ENCODE results near the gene RTEL1. TPM values are rescaled to one million over a fixed set of nuclear protein-coding genes. Genes with fewer than 3 reads are reported as not detected.

RTEL1 gene
- total and polyA plus RNA-seq, 2 experiments from 2014 or later = 14.8 to 14.9 TPM

DNA sequence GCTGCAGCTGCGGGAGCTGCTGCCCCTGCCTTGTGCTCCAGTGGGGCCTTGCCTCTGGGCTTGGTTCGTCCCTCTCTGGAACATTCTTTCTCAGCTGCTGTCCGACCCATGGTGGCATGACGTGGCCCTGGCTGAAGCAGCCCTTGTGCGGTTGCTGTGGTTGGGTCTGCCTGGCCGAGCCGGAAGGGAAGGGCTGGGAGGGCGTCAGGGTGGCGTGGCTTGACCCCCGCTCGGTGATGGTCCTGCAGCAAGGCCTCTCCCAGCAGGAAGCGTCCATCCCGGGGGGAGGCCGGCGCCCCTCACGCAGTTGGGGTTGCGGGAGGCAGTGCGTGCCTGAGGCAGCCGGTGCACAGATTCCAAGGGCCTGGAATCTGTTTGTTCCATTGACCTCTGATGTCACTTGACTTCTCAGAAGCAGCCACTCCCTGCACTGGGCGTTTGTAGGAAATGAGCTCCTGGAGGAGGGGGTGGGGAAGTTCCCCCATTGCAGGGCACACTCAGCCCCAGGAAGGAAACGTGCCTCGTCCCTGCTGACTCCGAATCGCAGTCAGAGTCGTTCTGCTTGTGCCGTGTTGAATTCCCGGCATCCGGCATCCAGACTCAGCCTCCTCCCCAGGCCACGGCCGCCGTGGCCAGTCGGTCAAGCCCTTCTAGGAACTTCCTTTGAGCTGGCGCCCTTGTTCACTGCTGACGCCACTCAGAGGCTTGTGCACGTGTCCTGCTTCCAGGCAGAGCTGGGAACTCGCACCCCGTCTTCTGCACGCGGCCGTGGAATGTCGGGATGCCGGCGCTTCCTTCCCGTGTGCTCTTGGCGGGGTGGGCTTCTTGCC, 28.6 kb downstream of the RTEL1 start:
- TF ChIP-seq, protein P1, sequence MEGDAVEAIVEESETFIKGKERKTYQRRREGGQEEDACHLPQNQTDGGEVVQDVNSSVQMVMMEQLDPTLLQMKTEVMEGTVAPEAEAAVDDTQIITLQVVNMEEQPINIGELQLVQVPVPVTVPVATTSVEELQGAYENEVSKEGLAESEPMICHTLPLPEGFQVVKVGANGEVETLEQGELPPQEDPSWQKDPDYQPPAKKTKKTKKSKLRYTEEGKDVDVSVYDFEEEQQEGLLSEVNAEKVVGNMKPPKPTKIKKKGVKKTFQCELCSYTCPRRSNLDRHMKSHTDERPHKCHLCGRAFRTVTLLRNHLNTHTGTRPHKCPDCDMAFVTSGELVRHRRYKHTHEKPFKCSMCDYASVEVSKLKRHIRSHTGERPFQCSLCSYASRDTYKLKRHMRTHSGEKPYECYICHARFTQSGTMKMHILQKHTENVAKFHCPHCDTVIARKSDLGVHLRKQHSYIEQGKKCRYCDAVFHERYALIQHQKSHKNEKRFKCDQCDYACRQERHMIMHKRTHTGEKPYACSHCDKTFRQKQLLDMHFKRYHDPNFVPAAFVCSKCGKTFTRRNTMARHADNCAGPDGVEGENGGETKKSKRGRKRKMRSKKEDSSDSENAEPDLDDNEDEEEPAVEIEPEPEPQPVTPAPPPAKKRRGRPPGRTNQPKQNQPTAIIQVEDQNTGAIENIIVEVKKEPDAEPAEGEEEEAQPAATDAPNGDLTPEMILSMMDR (IDR thresholded peaks at IDR 0.05; ENCODE audit: low read depth, low read length) = no peak

DNA sequence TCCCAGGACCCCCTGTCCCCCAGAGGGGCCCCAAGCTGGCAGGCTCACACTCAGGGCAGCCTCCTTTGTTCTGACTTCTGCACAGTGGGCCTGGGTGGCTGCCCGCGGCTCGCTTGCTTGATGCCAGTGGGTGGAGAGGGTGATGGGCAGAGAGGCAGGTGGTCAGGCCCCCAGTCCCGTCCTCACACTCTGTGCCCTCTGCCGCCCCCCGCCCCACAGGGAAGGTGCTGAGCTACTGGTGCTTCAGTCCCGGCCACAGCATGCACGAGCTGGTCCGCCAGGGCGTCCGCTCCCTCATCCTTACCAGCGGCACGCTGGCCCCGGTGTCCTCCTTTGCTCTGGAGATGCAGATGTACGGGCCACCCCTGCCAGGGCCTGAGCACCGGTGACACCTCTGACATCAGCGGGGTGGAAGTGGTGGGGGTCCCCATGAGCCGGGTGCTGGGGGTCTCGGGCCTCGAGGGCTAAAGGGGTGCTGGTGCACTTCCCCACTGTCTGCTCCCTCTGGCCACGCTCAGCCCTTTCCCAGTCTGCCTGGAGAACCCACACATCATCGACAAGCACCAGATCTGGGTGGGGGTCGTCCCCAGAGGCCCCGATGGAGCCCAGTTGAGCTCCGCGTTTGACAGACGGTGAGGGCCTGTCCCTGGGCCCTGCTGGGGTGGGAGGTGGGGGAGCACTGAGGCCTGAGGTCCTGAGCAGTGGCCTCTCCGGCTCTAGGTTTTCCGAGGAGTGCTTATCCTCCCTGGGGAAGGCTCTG, 29.5 kb downstream of the RTEL1 start:
- no peaks in the 10 kb centered on the region for H3K9me3 ChIP-seq (ENCODE audit: low read depth)
- H3K36me3 ChIP-seq = no peaks in the 10 kb centered on the region
- peak overlapping the region; percentile 44 for H3K27ac ChIP-seq
- TF ChIP-seq, protein P1 (IDR thresholded peaks at IDR 0.05; ENCODE audit: low read depth, low read length) = no peak
- H3K4me1 ChIP-seq (ENCODE audit: low read depth) = peaks cover 7% of the 10 kb centered on the region
- no peak for DNase-seq (ENCODE audit: low read depth in 1 of 2, low spot score in 1 of 2)
- H3K4me3 ChIP-seq = no peak overlapping the region
- H3K27me3 ChIP-seq = no peaks in the 10 kb centered on the region

More for the DNA sequence above, 28.6 kb downstream of the RTEL1 start:
- Histone ChIP-seq H3K27me3 (no peaks in the 10 kb centered on the region), H3K36me3 (no peaks in the 10 kb centered on the region), H3K9me3 (ENCODE audit: low read depth) (no peaks in the 10 kb centered on the region), H3K4me3 (no peak overlapping the region), H3K4me1 (ENCODE audit: low read depth) (peaks cover 7% of the 10 kb centered on the region), H3K27ac (peak overlapping the region; percentile 44)
- DNase-seq (ENCODE audit: low read depth in 1 of 2, low spot score in 1 of 2) = peak; percentile 49 to 89

DNA sequence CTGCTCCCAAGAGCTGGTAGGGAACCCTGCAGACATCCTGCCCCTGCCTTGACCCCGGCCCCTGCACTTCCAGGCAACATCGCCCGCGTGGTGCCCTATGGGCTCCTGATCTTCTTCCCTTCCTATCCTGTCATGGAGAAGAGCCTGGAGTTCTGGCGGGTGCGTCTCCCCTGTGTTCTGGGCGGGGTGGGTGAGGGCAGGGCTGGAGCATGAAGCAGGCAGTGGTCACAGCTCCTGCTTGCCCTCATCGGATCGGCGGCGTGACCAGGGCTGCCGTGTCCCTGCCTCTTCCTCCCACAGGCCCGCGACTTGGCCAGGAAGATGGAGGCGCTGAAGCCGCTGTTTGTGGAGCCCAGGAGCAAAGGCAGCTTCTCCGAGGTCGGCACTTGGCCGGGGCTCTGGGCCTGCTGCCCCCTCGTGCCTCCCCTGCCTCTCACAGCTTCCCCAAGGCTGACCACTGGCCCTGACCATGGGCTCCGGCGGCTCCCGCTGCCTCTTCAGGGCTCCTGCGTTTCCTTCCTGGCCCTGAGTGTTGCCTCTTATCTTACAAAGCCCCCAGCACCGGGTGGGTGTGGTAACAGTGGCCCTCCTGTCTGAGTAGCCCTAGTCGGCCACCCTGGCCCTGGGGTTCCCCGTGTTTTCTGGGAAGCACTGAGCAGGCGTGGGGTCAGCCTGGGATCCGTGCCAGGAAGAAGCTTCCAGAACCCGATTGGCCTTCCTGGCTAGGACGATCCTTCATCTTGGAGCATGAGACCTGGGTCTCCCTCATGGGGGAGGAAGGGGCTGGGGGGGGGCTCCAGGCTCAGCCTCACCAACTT, 30.3 kb downstream of the RTEL1 start:
- no peak overlapping the region for H3K4me3 ChIP-seq
- H3K27ac ChIP-seq = no peak overlapping the region
- no peaks in the 10 kb centered on the region for H3K27me3 ChIP-seq
- H3K9me3 ChIP-seq (ENCODE audit: low read depth) = no peaks in the 10 kb centered on the region
- DNase-seq (ENCODE audit: low read depth in 1 of 2, low spot score in 1 of 2) = no peak
- peaks cover 7% of the 10 kb centered on the region for H3K4me1 ChIP-seq (ENCODE audit: low read depth)
- TF ChIP-seq, protein P1 (IDR thresholded peaks at IDR 0.05; ENCODE audit: low read depth, low read length) = no peak
- H3K36me3 ChIP-seq = no peaks in the 10 kb centered on the region

DNA sequence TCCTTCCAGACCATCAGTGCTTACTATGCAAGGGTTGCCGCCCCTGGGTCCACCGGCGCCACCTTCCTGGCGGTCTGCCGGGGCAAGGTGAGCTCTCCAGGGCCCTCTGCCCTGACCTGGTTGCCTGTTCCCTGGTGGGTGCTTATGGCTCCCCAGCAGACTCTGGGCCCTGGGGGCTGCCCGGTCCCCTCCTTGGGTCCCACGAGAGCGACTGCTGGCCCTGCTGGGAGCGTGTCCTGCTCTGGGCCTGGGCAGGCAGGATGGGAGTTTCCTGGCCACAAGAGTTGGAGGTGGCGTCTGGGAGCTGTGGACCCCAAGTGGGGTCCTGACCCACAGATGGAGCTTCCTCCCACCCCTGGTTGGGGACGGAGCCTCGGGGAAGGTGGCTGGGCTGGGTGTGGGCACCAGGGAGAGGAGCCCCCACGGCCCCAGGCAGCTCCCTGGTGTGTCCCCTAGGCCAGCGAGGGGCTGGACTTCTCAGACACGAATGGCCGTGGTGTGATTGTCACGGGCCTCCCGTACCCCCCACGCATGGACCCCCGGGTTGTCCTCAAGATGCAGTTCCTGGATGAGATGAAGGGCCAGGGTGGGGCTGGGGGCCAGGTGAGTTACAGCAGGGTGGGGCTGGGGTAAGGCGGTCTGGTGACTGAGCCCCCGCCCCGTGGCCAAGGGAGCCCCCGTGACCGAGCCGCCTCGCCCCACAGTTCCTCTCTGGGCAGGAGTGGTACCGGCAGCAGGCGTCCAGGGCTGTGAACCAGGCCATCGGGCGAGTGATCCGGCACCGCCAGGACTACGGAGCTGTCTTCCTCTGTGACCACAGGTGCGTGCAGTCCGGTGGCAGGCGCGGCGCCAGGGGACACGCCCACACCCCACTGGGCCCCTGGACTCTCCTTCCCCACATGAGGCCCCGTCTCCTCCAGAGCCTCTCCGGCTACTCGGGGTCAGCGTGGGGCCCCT, 31.2 kb downstream of the RTEL1 start:
- Histone ChIP-seq H3K27me3 (no peaks in the 10 kb centered on the region), H3K27ac (no peak overlapping the region), H3K4me1 (ENCODE audit: low read depth) (peaks cover 7% of the 10 kb centered on the region), H3K9me3 (ENCODE audit: low read depth) (no peaks in the 10 kb centered on the region), H3K36me3 (no peaks in the 10 kb centered on the region), H3K4me3 (no peak overlapping the region)
- TF ChIP-seq, protein P1 (IDR thresholded peaks at IDR 0.05; ENCODE audit: low read depth, low read length) = no peak
- DNase-seq (ENCODE audit: low read depth in 1 of 2, low spot score in 1 of 2) = no peak
